Upper lobe of left lung (tissue), 4 donors: ENCODE data around the gene CDH2.

ENCODE experiments used
- EP300 ChIP-seq, 4 donors: sonication (generic); formaldehyde crosslinking; IDR thresholded peaks; one replicate each; pipeline ENCODE4 v1.5.1; 2017; ENCODE audit warnings: antibody characterized with exemption in 4 of 4, control low read depth in 2 of 4
- POLR2A ChIP-seq, 4 donors: fragments of 450-650 bp; IDR thresholded peaks; one replicate each; pipeline ENCODE4 v1.5.1; 2016 to 2017; ENCODE audit warnings: antibody characterized with exemption in 4 of 4, mild to moderate bottlenecking in 2 of 4
- POLR2AphosphoS5 ChIP-seq, 2 donors: sonication (generic); formaldehyde crosslinking; IDR thresholded peaks; one replicate each; pipeline ENCODE4 v1.5.1; 2017; ENCODE audit warnings: antibody characterized with exemption in 2 of 2
- TF ChIP-seq, protein P1 (sequence below), 6 experiments: fragments of 450-650 bp in 4 of 6; fragments of 200-600 bp in 2 of 6; sonication (generic) in 2 of 6; IDR thresholded peaks; one replicate each; pipeline ENCODE4 v1.5.1; 2016 to 2019; ENCODE audit warnings: antibody characterized with exemption in 6 of 6

DNA sequence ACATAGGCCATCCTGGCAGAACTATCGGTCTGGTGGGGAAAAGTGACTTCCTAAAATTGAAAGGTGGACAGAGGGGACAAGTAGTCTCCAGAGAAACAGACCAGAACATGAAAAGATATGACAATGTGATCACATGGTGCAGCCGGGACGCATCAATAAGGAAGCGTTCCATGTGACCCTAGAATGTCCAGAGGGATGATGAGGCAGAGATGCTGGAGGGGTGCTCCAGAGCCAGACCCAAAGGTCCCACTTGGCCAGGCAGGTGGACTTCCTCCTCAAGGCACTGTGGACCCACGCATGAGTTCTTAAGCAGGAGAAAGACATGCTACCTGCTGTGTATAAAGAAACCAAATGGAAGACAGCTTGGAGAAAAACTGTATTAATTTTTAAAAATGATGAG is 50.2 kb downstream of the CDH2 start:
- TF ChIP-seq, protein P1, sequence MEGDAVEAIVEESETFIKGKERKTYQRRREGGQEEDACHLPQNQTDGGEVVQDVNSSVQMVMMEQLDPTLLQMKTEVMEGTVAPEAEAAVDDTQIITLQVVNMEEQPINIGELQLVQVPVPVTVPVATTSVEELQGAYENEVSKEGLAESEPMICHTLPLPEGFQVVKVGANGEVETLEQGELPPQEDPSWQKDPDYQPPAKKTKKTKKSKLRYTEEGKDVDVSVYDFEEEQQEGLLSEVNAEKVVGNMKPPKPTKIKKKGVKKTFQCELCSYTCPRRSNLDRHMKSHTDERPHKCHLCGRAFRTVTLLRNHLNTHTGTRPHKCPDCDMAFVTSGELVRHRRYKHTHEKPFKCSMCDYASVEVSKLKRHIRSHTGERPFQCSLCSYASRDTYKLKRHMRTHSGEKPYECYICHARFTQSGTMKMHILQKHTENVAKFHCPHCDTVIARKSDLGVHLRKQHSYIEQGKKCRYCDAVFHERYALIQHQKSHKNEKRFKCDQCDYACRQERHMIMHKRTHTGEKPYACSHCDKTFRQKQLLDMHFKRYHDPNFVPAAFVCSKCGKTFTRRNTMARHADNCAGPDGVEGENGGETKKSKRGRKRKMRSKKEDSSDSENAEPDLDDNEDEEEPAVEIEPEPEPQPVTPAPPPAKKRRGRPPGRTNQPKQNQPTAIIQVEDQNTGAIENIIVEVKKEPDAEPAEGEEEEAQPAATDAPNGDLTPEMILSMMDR (IDR thresholded peaks at IDR 0.05): no peak
- TF ChIP-seq POLR2A (IDR thresholded peaks at IDR 0.05) (no peak), POLR2AphosphoS5 (IDR thresholded peaks at IDR 0.05) (no peak), EP300 (IDR thresholded peaks at IDR 0.05) (no peak)
